Measurements from ENCODE around the gene ZNF665. TPM values are rescaled to one million over a fixed set of nuclear protein-coding genes. Genes with fewer than 3 reads are reported as not detected.

The ZNF665 gene
- total RNA-seq, 2 experiments from 2014 or later, result 9.8 to 12.2 TPM

- intact Hi-C loops (cut with micrococcal nuclease; ENCODE audit: unreplicated experiment), result no loop called here
- TF ChIP-seq EZH2phosphoT487 (IDR thresholded peaks at IDR 0.05; ENCODE audit: borderline replicate concordance, low read depth, low read length), result no peak
- no peak for TF ChIP-seq CTCF (conservative IDR thresholded peaks at IDR 0.05; ENCODE audit: low read length)
- Histone ChIP-seq H4K20me1 (ENCODE audit: insufficient read depth, low read length) (no peaks in the 10 kb centered on the region), H3K36me3 (ENCODE audit: insufficient read depth, low read length) (peaks cover 54% of the 10 kb centered on the region), H3K4me1 (ENCODE audit: insufficient read depth, low read length, poor library complexity, severe bottlenecking) (no peaks in the 10 kb centered on the region), H3K9me3 (ENCODE audit: low read length) (peaks cover 33% of the 10 kb centered on the region), H3K79me2 (ENCODE audit: insufficient read depth, low read depth, low read length) (no peaks in the 10 kb centered on the region), H3K4me3 (ENCODE audit: low read depth, low read length, poor library complexity, severe bottlenecking) (no peak overlapping the region), H3K9me2 (ENCODE audit: insufficient read depth, low read length) (no peaks in the 10 kb centered on the region), H2AFZ (ENCODE audit: low read length) (no peak overlapping the region), H3K27ac (ENCODE audit: low read depth, low read length, poor library complexity, severe bottlenecking) (no peak overlapping the region), H3K4me2 (ENCODE audit: low read length) (no peak overlapping the region)
- BruUV-seq (replicated peaks), result no TSS peak
- no peak for DNase-seq (ENCODE audit: low spot score)
- POLR2A ChIA-PET, result no interaction called here
- CTCF ChIA-PET (ENCODE audit: unreplicated experiment), result no interaction called here
Observed at GRCh38 chr19:53140351-53140750, 52.8 kb downstream of the ZNF665 start.

DNA sequence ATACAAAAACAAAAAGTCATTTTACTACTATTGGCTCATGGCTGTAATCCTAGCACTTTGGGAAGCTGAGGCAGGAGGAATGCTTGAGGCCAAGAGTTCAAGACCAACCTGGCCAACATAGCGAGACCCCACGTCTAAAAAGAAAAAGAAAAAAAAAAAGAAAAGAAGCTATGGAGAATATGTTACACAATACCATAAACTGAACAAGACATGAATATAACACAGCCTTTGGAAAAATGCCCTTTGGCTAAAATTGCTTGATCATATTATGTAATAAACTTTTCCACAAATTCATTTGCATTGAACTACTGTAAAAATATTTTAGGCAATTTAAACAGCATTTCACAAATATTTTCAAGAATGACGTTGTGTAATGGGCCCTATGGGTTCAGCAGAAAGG lies 56.7 kb downstream of the ZNF665 start:
- Histone ChIP-seq H4K20me1 (ENCODE audit: insufficient read depth, low read length) (no peaks in the 10 kb centered on the region), H3K4me3 (ENCODE audit: low read depth, low read length, poor library complexity, severe bottlenecking) (no peak overlapping the region), H2AFZ (ENCODE audit: low read length) (no peak overlapping the region), H3K27ac (ENCODE audit: low read depth, low read length, poor library complexity, severe bottlenecking) (no peak overlapping the region), H3K4me1 (ENCODE audit: insufficient read depth, low read length, poor library complexity, severe bottlenecking) (no peaks in the 10 kb centered on the region), H3K4me2 (ENCODE audit: low read length) (no peak overlapping the region), H3K79me2 (ENCODE audit: insufficient read depth, low read depth, low read length) (no peaks in the 10 kb centered on the region), H3K9me3 (ENCODE audit: low read length) (peaks cover 12% of the 10 kb centered on the region), H3K36me3 (ENCODE audit: insufficient read depth, low read length) (peaks cover 20% of the 10 kb centered on the region), H3K9me2 (ENCODE audit: insufficient read depth, low read length) (no peaks in the 10 kb centered on the region)
- no peak for TF ChIP-seq EZH2phosphoT487 (IDR thresholded peaks at IDR 0.05; ENCODE audit: borderline replicate concordance, low read depth, low read length)
- TF ChIP-seq CTCF (conservative IDR thresholded peaks at IDR 0.05; ENCODE audit: low read length), result no peak
- ChIA-PET POLR2A (no interaction called here), CTCF (ENCODE audit: unreplicated experiment) (no interaction called here)
- intact Hi-C loops (cut with micrococcal nuclease; ENCODE audit: unreplicated experiment), result no loop called here
- no TSS peak for BruUV-seq (replicated peaks)
- DNase-seq (ENCODE audit: low spot score), result no peak

DNA sequence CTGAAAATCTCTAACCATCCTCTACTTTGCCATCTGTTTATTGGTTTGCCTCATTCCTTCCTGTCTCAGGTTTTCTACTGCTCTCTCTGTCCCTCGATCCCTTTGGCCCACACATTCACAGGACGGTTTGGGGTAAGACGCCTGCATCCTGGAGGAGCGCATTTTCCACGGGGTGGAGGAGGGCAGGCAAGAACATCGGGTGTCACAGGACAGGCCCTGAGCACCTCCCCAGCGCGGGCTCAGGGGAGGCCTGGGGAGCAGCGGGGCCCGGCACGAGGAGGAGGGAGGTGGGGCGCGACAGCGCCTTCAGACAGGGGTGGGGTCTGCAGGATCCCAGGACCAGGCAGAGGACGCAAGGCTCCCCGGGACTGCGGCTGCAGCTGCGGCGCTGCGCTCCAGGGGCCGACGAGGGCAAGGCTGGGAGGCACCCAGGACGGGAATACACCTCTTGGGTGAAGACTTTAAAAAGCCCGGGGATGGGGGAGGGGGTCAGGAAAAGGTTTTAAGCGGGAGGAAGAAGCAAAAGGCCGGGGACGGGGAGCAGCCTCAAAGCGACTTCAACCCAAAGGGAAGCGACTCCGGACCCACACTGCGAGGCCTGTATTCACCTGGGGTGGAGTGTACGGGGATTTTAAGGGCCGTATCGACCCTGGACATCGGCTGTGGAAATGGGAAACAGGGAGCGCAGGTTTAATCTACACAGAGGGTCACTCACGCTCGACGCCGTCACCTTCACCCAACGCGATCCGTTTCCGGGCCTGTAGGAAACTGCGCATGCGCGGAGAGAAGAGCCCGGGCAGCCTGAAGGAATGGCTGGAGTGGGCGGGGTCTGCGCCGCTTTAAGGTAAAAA lies 60.8 kb downstream of the ZNF665 start, which contains the start of gene ZNF415:
TSS of gene ZNF415 (minus strand) at position 770 of the 851 bp plus-strand sequence. CDS start 10,234 bp downstream, outside the sequence.
- POLR2A ChIA-PET, result no interaction called here
- Histone ChIP-seq H3K4me1 (ENCODE audit: insufficient read depth, low read length, poor library complexity, severe bottlenecking) (no peaks in the 10 kb centered on the region), H3K36me3 (ENCODE audit: insufficient read depth, low read length) (no peaks in the 10 kb centered on the region), H3K9me2 (ENCODE audit: insufficient read depth, low read length) (no peaks in the 10 kb centered on the region), H3K27ac (ENCODE audit: low read depth, low read length, poor library complexity, severe bottlenecking) (no peak within 1 kb of the TSS), H4K20me1 (ENCODE audit: insufficient read depth, low read length) (no peaks in the 10 kb centered on the region), H3K4me2 (ENCODE audit: low read length) (no peak within 1 kb of the TSS), H3K79me2 (ENCODE audit: insufficient read depth, low read depth, low read length) (no peaks in the 10 kb centered on the region), H2AFZ (ENCODE audit: low read length) (no peak within 1 kb of the TSS), H3K4me3 (ENCODE audit: low read depth, low read length, poor library complexity, severe bottlenecking) (no peak within 1 kb of the TSS), H3K9me3 (ENCODE audit: low read length) (no peaks in the 10 kb centered on the region; the same call in 1 of the 2 replicates)
- DNase-seq (ENCODE audit: low spot score), result no peak
- no peak for TF ChIP-seq CTCF (conservative IDR thresholded peaks at IDR 0.05; ENCODE audit: low read length)
- TF ChIP-seq EZH2phosphoT487 (IDR thresholded peaks at IDR 0.05; ENCODE audit: borderline replicate concordance, low read depth, low read length), result no peak
- BruUV-seq (replicated peaks), result no TSS peak
- CTCF ChIA-PET (ENCODE audit: unreplicated experiment), result no interaction called here
- intact Hi-C loops (cut with micrococcal nuclease; ENCODE audit: unreplicated experiment), result no loop called here
